Kidney epithelial cell (primary cell): ENCODE data around the gene SCML2. TPM values are rescaled to one million over a fixed set of nuclear protein-coding genes. Genes with fewer than 3 reads are reported as not detected.

Experiments used
- DNase-seq: peaks from one replicate; pipeline ENCODE4 v3.0.0-alpha.2; 2010; ENCODE audit warnings: low read depth
- H3K27me3 ChIP-seq: 2 replicates; pipeline ENCODE4 v1.6.0; 2011; ENCODE audit warnings: low read length; ENCODE audit not compliant: control insufficient read depth, insufficient read depth
- H3K36me3 ChIP-seq: 2 replicates; pipeline ENCODE4 v1.5.1; 2011; ENCODE audit warnings: low read length; ENCODE audit not compliant: control insufficient read depth, insufficient read depth
- H3K4me3 ChIP-seq: 2 replicates; pipeline ENCODE4 v1.5.1; 2011; ENCODE audit warnings: low read depth, mild to moderate bottlenecking, control low read depth, low read length
- total RNA-seq: library from RNA; depleted of rRNA; stranded (reverse); fragments of >200 nt; gene quantifications from 2 replicates; pipeline ENCODE4 v1.2.3, GENCODE V29; 2015
- TF ChIP-seq, protein P1 (sequence below): IDR thresholded peaks from 2 replicates; pipeline ENCODE4 v1.5.1; 2011; ENCODE audit warnings: mild to moderate bottlenecking, moderate library complexity, low read length, control low read depth, inconsistent platforms; ENCODE audit not compliant: insufficient read depth, poor library complexity, severe bottlenecking

Gene SCML2
- total RNA-seq, 1 donor from 2014 or later: 1.5 TPM

DNA sequence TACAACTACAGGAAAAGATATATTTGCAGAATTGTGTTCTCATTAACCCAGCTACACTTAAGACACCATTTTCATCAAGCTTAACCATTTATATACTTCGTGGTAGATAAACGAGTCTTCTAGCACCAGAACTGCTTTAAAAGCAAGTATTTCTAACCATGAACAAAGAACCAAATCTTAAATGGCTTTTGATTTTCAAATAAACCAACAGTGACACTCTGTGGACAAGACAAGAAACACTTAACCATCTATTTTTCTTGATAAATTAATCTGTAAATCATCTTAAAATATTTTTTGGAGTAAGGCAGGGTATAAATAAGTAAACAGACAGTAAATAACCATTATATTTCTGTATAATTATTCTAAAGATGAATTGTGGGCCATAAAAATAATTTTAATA is 144.0 kb downstream of the SCML2 start:
- TF ChIP-seq, protein P1, sequence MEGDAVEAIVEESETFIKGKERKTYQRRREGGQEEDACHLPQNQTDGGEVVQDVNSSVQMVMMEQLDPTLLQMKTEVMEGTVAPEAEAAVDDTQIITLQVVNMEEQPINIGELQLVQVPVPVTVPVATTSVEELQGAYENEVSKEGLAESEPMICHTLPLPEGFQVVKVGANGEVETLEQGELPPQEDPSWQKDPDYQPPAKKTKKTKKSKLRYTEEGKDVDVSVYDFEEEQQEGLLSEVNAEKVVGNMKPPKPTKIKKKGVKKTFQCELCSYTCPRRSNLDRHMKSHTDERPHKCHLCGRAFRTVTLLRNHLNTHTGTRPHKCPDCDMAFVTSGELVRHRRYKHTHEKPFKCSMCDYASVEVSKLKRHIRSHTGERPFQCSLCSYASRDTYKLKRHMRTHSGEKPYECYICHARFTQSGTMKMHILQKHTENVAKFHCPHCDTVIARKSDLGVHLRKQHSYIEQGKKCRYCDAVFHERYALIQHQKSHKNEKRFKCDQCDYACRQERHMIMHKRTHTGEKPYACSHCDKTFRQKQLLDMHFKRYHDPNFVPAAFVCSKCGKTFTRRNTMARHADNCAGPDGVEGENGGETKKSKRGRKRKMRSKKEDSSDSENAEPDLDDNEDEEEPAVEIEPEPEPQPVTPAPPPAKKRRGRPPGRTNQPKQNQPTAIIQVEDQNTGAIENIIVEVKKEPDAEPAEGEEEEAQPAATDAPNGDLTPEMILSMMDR: no peak
- no peak for DNase-seq
- Histone ChIP-seq H3K27me3 (no peaks in the 10 kb centered on the region), H3K36me3 (no peaks in the 10 kb centered on the region), H3K4me3 (no peak overlapping the region)

DNA sequence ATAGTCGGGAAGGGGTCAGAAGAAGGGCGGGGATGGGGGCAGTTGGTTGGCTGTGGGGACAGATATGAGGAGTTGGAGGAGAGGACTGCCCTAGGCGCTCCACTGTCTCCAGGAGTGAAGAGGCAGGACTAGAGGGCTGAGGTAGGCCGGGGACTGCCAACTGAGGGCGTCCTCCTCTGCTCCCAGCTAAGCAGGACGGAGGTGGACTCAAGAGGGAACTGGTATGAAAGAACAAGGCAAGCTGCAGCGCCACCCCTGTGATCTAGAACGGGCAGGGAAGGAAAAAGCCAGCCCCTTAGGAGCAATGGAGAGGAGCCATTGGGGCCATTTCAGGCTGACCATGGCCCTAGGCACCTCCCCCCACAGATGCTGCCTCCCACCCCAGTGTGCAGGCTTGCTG is 147.8 kb downstream of the SCML2 start:
- H3K27me3 ChIP-seq: no peaks in the 10 kb centered on the region
- H3K36me3 ChIP-seq: no peaks in the 10 kb centered on the region
- TF ChIP-seq, protein P1: no peak
- H3K4me3 ChIP-seq: no peak overlapping the region
- DNase-seq: no peak

DNA sequence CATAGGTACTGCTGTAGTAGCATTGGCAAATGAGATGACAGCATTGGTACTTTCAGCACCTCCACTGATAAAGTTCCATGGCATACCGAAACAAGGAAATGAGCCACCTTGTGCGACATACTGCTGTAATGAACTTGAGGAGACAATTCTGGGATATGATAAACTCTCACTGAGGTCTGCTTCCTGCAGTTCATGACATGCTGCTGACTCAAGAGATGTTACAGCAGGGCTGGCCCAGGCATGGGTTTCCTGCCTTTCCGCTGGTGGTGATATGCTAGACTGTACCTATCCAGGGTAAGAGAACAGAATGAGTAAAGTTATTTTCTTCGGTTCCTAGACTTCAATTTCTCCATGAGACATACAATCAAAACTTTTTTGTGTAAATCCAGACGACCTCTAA is 150.9 kb downstream of the SCML2 start:
- TF ChIP-seq, protein P1: no peak
- DNase-seq: no peak
- Histone ChIP-seq H3K27me3 (no peaks in the 10 kb centered on the region), H3K36me3 (no peaks in the 10 kb centered on the region), H3K4me3 (no peak overlapping the region)

DNA sequence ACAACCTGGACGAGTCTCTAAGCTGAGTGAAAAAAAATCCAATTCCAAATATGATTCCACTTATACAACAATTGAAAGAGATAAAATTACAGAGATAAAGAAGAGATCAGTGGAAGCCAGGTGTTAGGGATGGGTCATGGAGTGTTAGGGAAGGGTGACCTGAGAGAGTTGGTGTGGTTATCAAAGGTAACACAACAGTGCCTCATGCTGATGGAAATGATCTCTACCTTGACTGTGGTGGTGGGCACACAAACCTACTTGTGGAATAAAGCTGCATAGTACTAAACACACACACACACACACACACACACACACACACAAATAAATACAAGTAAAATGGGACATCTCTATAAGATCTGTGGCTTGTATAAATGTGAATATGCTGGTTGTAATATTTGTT is 159.8 kb downstream of the SCML2 start:
- TF ChIP-seq, protein P1: no peak
- H3K36me3 ChIP-seq: no peaks in the 10 kb centered on the region
- no peak overlapping the region for H3K4me3 ChIP-seq
- no peaks in the 10 kb centered on the region for H3K27me3 ChIP-seq
- DNase-seq: no peak

Other genes with a start within 250 kb of the SCML2 start
- not detected in 2 replicates for gene BEND2, start 133.8 kb downstream of the SCML2 start, total RNA-seq
- gene CDKL5, start 70.9 kb upstream of the SCML2 start, total RNA-seq: 6.9 and 8.6 TPM in 2 replicates